Endothelial cell (in vitro differentiated cells): ENCODE measurements around the gene RASSF6. TPM values are rescaled to one million over a fixed set of nuclear protein-coding genes. Genes with fewer than 3 reads are reported as not detected.
"Not testable (repeated sequence)": the region's sequence is repeated elsewhere in the genome, so short reads cannot be mapped to it uniquely, and the experiment has no call there.

Experiments
- DNase-seq: peaks from one replicate; pipeline ENCODE4 v3.0.0; 2021; ENCODE audit warnings: low spot score
- H3K27ac Mint-ChIP-seq: one replicate; pipeline ENCODE4 v1.8.0; 2021; ENCODE audit warnings: mixed read lengths, inconsistent platforms; ENCODE audit not compliant: unreplicated experiment
- H3K27me3 Mint-ChIP-seq: one replicate; pipeline ENCODE4 v1.8.0; 2021; ENCODE audit warnings: mild to moderate bottlenecking, moderate library complexity, mixed read lengths, inconsistent platforms; ENCODE audit not compliant: unreplicated experiment
- H3K36me3 Mint-ChIP-seq: one replicate; pipeline ENCODE4 v1.8.0; 2021; ENCODE audit warnings: mild to moderate bottlenecking, low read depth, mixed read lengths, inconsistent platforms; ENCODE audit not compliant: unreplicated experiment
- H3K4me1 Mint-ChIP-seq: one replicate; pipeline ENCODE4 v1.8.0; 2021; ENCODE audit warnings: mild to moderate bottlenecking, mixed read lengths, inconsistent platforms; ENCODE audit not compliant: unreplicated experiment
- H3K4me3 Mint-ChIP-seq: one replicate; pipeline ENCODE4 v1.8.0; 2021; ENCODE audit warnings: mild to moderate bottlenecking, mixed read lengths, inconsistent platforms; ENCODE audit not compliant: unreplicated experiment
- H3K9me3 Mint-ChIP-seq: one replicate; pipeline ENCODE4 v1.8.0; 2021; ENCODE audit warnings: mixed read lengths, inconsistent platforms; ENCODE audit not compliant: unreplicated experiment
- CTCF ChIP-seq: fragments of 200-600 bp; sonication (generic); IDR thresholded peaks from one replicate; pipeline ENCODE4 v1.5.0; 2021; ENCODE audit warnings: antibody characterized with exemption; ENCODE audit not compliant: unreplicated experiment
- total RNA-seq: library from RNA; stranded (reverse); fragmentation: NEBNext Ultra II Directional; extraction: Animal tissue kit (Norgen Biotek cat#: 25700); gene quantifications from one replicate; pipeline ENCODE4 v1.2.1, GENCODE V29; 2021; ENCODE audit not compliant: unreplicated experiment

Gene RASSF6
- total RNA-seq, 1 donor from 2014 or later: not detected

GRCh38 chr4:73583666-73584065 is 36.6 kb downstream of the RASSF6 start:
- Mint-ChIP-seq H3K27me3 (peaks cover 2% of the 10 kb centered on the region), H3K9me3 (no peaks in the 10 kb centered on the region), H3K36me3 (no peaks in the 10 kb centered on the region), H3K4me1 (no peaks in the 10 kb centered on the region), H3K4me3 (no peak overlapping the region), H3K27ac (no peak overlapping the region)
- no peak for DNase-seq
- TF ChIP-seq CTCF: no peak

- DNase-seq: no peak
- no peaks in the 10 kb centered on the region for H3K4me1 Mint-ChIP-seq
- no peak overlapping the region for H3K27ac Mint-ChIP-seq
- TF ChIP-seq CTCF: no peak
- H3K9me3 Mint-ChIP-seq: no peaks in the 10 kb centered on the region
- no peaks in the 10 kb centered on the region for H3K36me3 Mint-ChIP-seq
- H3K4me3 Mint-ChIP-seq: no peak overlapping the region
- peaks cover 2% of the 10 kb centered on the region for H3K27me3 Mint-ChIP-seq
Measured at GRCh38 chr4:73577371-73577770, 42.9 kb downstream of the RASSF6 start.

DNA sequence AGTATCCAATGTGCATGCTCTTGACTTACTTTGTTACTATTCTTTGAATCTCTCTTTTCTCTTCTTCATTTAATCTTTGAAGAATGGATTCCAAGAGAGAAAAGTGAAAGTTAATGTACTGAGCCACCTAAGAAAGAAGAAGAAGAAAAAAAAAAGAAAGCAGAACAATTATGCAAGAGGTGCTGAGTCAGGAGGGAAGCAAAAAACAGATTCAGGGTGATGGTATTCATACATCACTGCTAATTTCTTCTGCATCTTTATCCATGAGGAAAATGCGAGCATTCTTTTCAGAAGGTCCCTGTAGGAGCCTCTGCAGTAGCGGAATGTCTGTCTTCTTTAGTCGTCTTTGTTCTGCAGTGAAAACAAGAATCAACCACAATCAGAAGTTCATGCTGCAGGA is 43.9 kb downstream of the RASSF6 start:
- Mint-ChIP-seq H3K36me3 (no peaks in the 10 kb centered on the region), H3K4me3 (no peak overlapping the region), H3K27ac (no peak overlapping the region), H3K27me3 (no peaks in the 10 kb centered on the region), H3K9me3 (no peaks in the 10 kb centered on the region), H3K4me1 (no peaks in the 10 kb centered on the region)
- no peak for DNase-seq
- no peak for TF ChIP-seq CTCF

GRCh38 chr4:73575660-73576059 is 44.6 kb downstream of the RASSF6 start:
- no peaks in the 10 kb centered on the region for H3K9me3 Mint-ChIP-seq
- no peak overlapping the region for H3K27ac Mint-ChIP-seq
- H3K27me3 Mint-ChIP-seq: no peaks in the 10 kb centered on the region
- no peak overlapping the region for H3K4me3 Mint-ChIP-seq
- no peak for DNase-seq
- no peaks in the 10 kb centered on the region for H3K4me1 Mint-ChIP-seq
- TF ChIP-seq CTCF: no peak
- no peaks in the 10 kb centered on the region for H3K36me3 Mint-ChIP-seq

DNA sequence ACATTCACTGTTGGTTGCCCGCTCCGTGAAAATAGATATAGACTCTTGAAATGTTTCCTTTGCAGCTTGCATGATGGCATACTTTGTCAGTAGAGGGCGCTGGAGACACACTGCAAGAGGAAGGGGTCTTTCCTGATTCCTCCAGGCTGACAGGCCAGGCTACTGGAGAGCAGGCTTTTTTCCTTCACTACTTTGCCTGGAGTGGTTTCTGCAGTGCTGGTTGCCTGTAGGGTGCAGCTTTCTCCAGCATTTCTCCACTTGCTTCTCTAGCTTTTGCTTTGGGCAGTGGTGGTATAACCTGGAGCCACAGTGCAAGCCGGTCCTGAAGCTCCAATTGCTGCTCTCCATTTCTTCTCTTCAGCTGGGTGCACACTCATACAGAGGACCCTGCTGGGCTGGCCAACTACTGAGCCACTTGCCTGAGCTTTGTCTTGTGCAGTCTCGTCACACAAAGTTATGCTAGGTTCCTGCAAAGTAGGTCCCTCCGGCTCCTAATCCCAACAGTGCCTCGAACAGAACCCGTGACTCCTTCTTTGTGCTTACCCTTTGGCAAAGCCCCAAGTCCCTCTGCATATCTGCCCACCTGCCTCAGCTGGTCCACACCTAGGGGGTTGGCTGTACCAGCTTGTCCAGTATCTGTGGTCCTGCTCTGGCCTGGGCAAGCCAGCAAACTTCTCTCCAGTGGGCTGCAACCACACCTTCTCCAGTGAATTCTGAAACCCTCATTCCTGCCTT is 46.3 kb downstream of the RASSF6 start:
- Mint-ChIP-seq H3K9me3 (no peaks in the 10 kb centered on the region), H3K36me3 (no peaks in the 10 kb centered on the region), H3K27ac (no peak overlapping the region), H3K4me1 (no peaks in the 10 kb centered on the region), H3K27me3 (no peaks in the 10 kb centered on the region), H3K4me3 (no peak overlapping the region)
- peak; percentile 65 for TF ChIP-seq CTCF
- peak; percentile 76 for DNase-seq

- not testable (repeated sequence) for H3K27ac Mint-ChIP-seq, H3K36me3 Mint-ChIP-seq, H3K4me1 Mint-ChIP-seq, DNase-seq, H3K9me3 Mint-ChIP-seq, H3K27me3 Mint-ChIP-seq, H3K4me3 Mint-ChIP-seq
Measured at GRCh38 chr4:73550865-73551264, 69.4 kb downstream of the RASSF6 start.
